Neural cell (in vitro differentiated cells): ENCODE results near the gene KTI12.

Source experiments
- CTCF ChIP-seq: fragments of 450-650 bp; IDR thresholded peaks from 2 replicates; pipeline ENCODE4 v1.5.1; 2014; ENCODE audit warnings: antibody characterized with exemption, mild to moderate bottlenecking, moderate library complexity; ENCODE audit not compliant: poor library complexity, severe bottlenecking
- EZH2 ChIP-seq: fragments of 200-600, 300-800 bp; shearing (Covaris generic), sonication (generic); IDR thresholded peaks from 2 replicates; pipeline ENCODE4 v1.6.1; 2014; ENCODE audit warnings: antibody characterized with exemption, low read length, borderline replicate concordance, mild to moderate bottlenecking; ENCODE audit not compliant: insufficient read depth, poor library complexity, severe bottlenecking
- POLR2AphosphoS5 ChIP-seq: IDR thresholded peaks from 2 replicates; pipeline ENCODE4 v1.6.1; 2012
- RAD21 ChIP-seq: fragments of 450-650 bp; conservative IDR thresholded peaks from 2 replicates; pipeline ENCODE4 v1.6.1; 2014; ENCODE audit warnings: antibody characterized with exemption, mild to moderate bottlenecking, moderate library complexity
- REST ChIP-seq: IDR thresholded peaks from 2 replicates; pipeline ENCODE4 v1.6.1; 2012; ENCODE audit warnings: borderline replicate concordance
- SMC3 ChIP-seq: fragments of 450-650 bp; conservative IDR thresholded peaks from 2 replicates; pipeline ENCODE4 v1.6.1; 2014; ENCODE audit warnings: antibody characterized with exemption, mild to moderate bottlenecking, moderate library complexity; ENCODE audit not compliant: poor library complexity

- TF ChIP-seq CTCF = no peak
- TF ChIP-seq SMC3 = no peak
- TF ChIP-seq RAD21 = no peak
- no peak for TF ChIP-seq REST
- TF ChIP-seq POLR2AphosphoS5 = no peak
- TF ChIP-seq EZH2 = no peak
These were observed 407 bp upstream of the KTI12 start for GRCh38 chr1:52034050-52034384.
